ENCODE results near the gene ARNT2.

Gene ARNT2

GRCh38 chr15:80490431-80490990 lies 86.3 kb downstream of the ARNT2 start:
- H3K4me3 ChIP-seq (ENCODE audit: low read length) = no peak overlapping the region
- H3K36me3 ChIP-seq (ENCODE audit: control insufficient read depth, insufficient read depth, low read length) = no peaks in the 10 kb centered on the region
- no peaks in the 10 kb centered on the region for H3K9me3 ChIP-seq (ENCODE audit: control insufficient read depth, low read length)
- no peaks in the 10 kb centered on the region for H3K4me1 ChIP-seq (ENCODE audit: control insufficient read depth, insufficient read depth, low read length)
- H3K27me3 ChIP-seq (ENCODE audit: control insufficient read depth, insufficient read depth, low read length) = no peaks in the 10 kb centered on the region
- H3K9ac ChIP-seq (ENCODE audit: low read length) = no peak overlapping the region

GRCh38 chr15:80491163-80491847 lies 87.1 kb downstream of the ARNT2 start:
- no peak overlapping the region for H3K4me3 ChIP-seq (ENCODE audit: low read length)
- H3K36me3 ChIP-seq (ENCODE audit: control insufficient read depth, insufficient read depth, low read length) = no peaks in the 10 kb centered on the region
- H3K27me3 ChIP-seq (ENCODE audit: control insufficient read depth, insufficient read depth, low read length) = no peaks in the 10 kb centered on the region
- H3K9ac ChIP-seq (ENCODE audit: low read length) = no peak overlapping the region
- H3K4me1 ChIP-seq (ENCODE audit: control insufficient read depth, insufficient read depth, low read length) = no peaks in the 10 kb centered on the region
- H3K9me3 ChIP-seq (ENCODE audit: control insufficient read depth, low read length) = no peaks in the 10 kb centered on the region

- Histone ChIP-seq H3K27me3 (ENCODE audit: control insufficient read depth, insufficient read depth, low read length) (no peaks in the 10 kb centered on the region), H3K4me3 (ENCODE audit: low read length) (no peak overlapping the region), H3K9me3 (ENCODE audit: control insufficient read depth, low read length) (no peaks in the 10 kb centered on the region), H3K4me1 (ENCODE audit: control insufficient read depth, insufficient read depth, low read length) (no peaks in the 10 kb centered on the region), H3K36me3 (ENCODE audit: control insufficient read depth, insufficient read depth, low read length) (no peaks in the 10 kb centered on the region), H3K9ac (ENCODE audit: low read length) (no peak overlapping the region)
Observed at GRCh38 chr15:80492409-80492808, 88.2 kb downstream of the ARNT2 start.

- Histone ChIP-seq H3K36me3 (ENCODE audit: control insufficient read depth, insufficient read depth, low read length) (no peaks in the 10 kb centered on the region), H3K9ac (ENCODE audit: low read length) (no peak overlapping the region), H3K4me3 (ENCODE audit: low read length) (no peak overlapping the region), H3K9me3 (ENCODE audit: control insufficient read depth, low read length) (no peaks in the 10 kb centered on the region), H3K4me1 (ENCODE audit: control insufficient read depth, insufficient read depth, low read length) (no peaks in the 10 kb centered on the region), H3K27me3 (ENCODE audit: control insufficient read depth, insufficient read depth, low read length) (no peaks in the 10 kb centered on the region)
Observed at GRCh38 chr15:80492874-80493273, 88.7 kb downstream of the ARNT2 start.

- H3K36me3 ChIP-seq (ENCODE audit: control insufficient read depth, insufficient read depth, low read length) = no peaks in the 10 kb centered on the region
- H3K27me3 ChIP-seq (ENCODE audit: control insufficient read depth, insufficient read depth, low read length) = no peaks in the 10 kb centered on the region
- no peak overlapping the region for H3K4me3 ChIP-seq (ENCODE audit: low read length)
- no peak overlapping the region for H3K9ac ChIP-seq (ENCODE audit: low read length)
- H3K4me1 ChIP-seq (ENCODE audit: control insufficient read depth, insufficient read depth, low read length) = no peaks in the 10 kb centered on the region
- H3K9me3 ChIP-seq (ENCODE audit: control insufficient read depth, low read length) = no peaks in the 10 kb centered on the region
Observed at GRCh38 chr15:80494351-80494751, 90.2 kb downstream of the ARNT2 start.

GRCh38 chr15:80494756-80495155 lies 90.6 kb downstream of the ARNT2 start:
- Histone ChIP-seq H3K9me3 (ENCODE audit: control insufficient read depth, low read length) (no peaks in the 10 kb centered on the region), H3K27me3 (ENCODE audit: control insufficient read depth, insufficient read depth, low read length) (no peaks in the 10 kb centered on the region), H3K9ac (ENCODE audit: low read length) (no peak overlapping the region), H3K36me3 (ENCODE audit: control insufficient read depth, insufficient read depth, low read length) (no peaks in the 10 kb centered on the region), H3K4me1 (ENCODE audit: control insufficient read depth, insufficient read depth, low read length) (no peaks in the 10 kb centered on the region), H3K4me3 (ENCODE audit: low read length) (no peak overlapping the region)

- no peaks in the 10 kb centered on the region for H3K9me3 ChIP-seq (ENCODE audit: control insufficient read depth, low read length)
- H3K4me1 ChIP-seq (ENCODE audit: control insufficient read depth, insufficient read depth, low read length) = no peaks in the 10 kb centered on the region
- H3K9ac ChIP-seq (ENCODE audit: low read length) = no peak overlapping the region
- H3K36me3 ChIP-seq (ENCODE audit: control insufficient read depth, insufficient read depth, low read length) = no peaks in the 10 kb centered on the region
- H3K4me3 ChIP-seq (ENCODE audit: low read length) = no peak overlapping the region
- no peaks in the 10 kb centered on the region for H3K27me3 ChIP-seq (ENCODE audit: control insufficient read depth, insufficient read depth, low read length)
Observed at GRCh38 chr15:80495401-80495942, 91.3 kb downstream of the ARNT2 start.

- H3K36me3 ChIP-seq (ENCODE audit: control insufficient read depth, insufficient read depth, low read length) = no peaks in the 10 kb centered on the region
- H3K9ac ChIP-seq (ENCODE audit: low read length) = no peak overlapping the region
- H3K27me3 ChIP-seq (ENCODE audit: control insufficient read depth, insufficient read depth, low read length) = no peaks in the 10 kb centered on the region
- H3K9me3 ChIP-seq (ENCODE audit: control insufficient read depth, low read length) = no peaks in the 10 kb centered on the region
- no peak overlapping the region for H3K4me3 ChIP-seq (ENCODE audit: low read length)
- no peaks in the 10 kb centered on the region for H3K4me1 ChIP-seq (ENCODE audit: control insufficient read depth, insufficient read depth, low read length)
Observed at GRCh38 chr15:80496096-80496495, 91.9 kb downstream of the ARNT2 start.

- Histone ChIP-seq H3K4me1 (ENCODE audit: control insufficient read depth, insufficient read depth, low read length) (no peaks in the 10 kb centered on the region), H3K9ac (ENCODE audit: low read length) (no peak overlapping the region), H3K27me3 (ENCODE audit: control insufficient read depth, insufficient read depth, low read length) (no peaks in the 10 kb centered on the region), H3K4me3 (ENCODE audit: low read length) (no peak overlapping the region), H3K9me3 (ENCODE audit: control insufficient read depth, low read length) (no peaks in the 10 kb centered on the region), H3K36me3 (ENCODE audit: control insufficient read depth, insufficient read depth, low read length) (no peaks in the 10 kb centered on the region)
Observed at GRCh38 chr15:80497221-80497620, 93.0 kb downstream of the ARNT2 start.

- Histone ChIP-seq H3K9me3 (ENCODE audit: control insufficient read depth, low read length) (no peaks in the 10 kb centered on the region), H3K9ac (ENCODE audit: low read length) (no peak overlapping the region), H3K36me3 (ENCODE audit: control insufficient read depth, insufficient read depth, low read length) (no peaks in the 10 kb centered on the region), H3K27me3 (ENCODE audit: control insufficient read depth, insufficient read depth, low read length) (no peaks in the 10 kb centered on the region), H3K4me3 (ENCODE audit: low read length) (no peak overlapping the region), H3K4me1 (ENCODE audit: control insufficient read depth, insufficient read depth, low read length) (no peaks in the 10 kb centered on the region)
Observed at GRCh38 chr15:80498652-80499051, 94.5 kb downstream of the ARNT2 start.

- no peak overlapping the region for H3K9ac ChIP-seq (ENCODE audit: low read length)
- no peaks in the 10 kb centered on the region for H3K4me1 ChIP-seq (ENCODE audit: control insufficient read depth, insufficient read depth, low read length)
- no peaks in the 10 kb centered on the region for H3K36me3 ChIP-seq (ENCODE audit: control insufficient read depth, insufficient read depth, low read length)
- no peak overlapping the region for H3K4me3 ChIP-seq (ENCODE audit: low read length)
- no peaks in the 10 kb centered on the region for H3K9me3 ChIP-seq (ENCODE audit: control insufficient read depth, low read length)
- no peaks in the 10 kb centered on the region for H3K27me3 ChIP-seq (ENCODE audit: control insufficient read depth, insufficient read depth, low read length)
Observed at GRCh38 chr15:80500021-80500420, 95.8 kb downstream of the ARNT2 start.

- Histone ChIP-seq H3K9me3 (ENCODE audit: control insufficient read depth, low read length) (no peaks in the 10 kb centered on the region), H3K27me3 (ENCODE audit: control insufficient read depth, insufficient read depth, low read length) (no peaks in the 10 kb centered on the region), H3K4me1 (ENCODE audit: control insufficient read depth, insufficient read depth, low read length) (no peaks in the 10 kb centered on the region), H3K9ac (ENCODE audit: low read length) (no peak overlapping the region), H3K36me3 (ENCODE audit: control insufficient read depth, insufficient read depth, low read length) (no peaks in the 10 kb centered on the region), H3K4me3 (ENCODE audit: low read length) (no peak overlapping the region)
Observed at GRCh38 chr15:80501476-80501875, 97.3 kb downstream of the ARNT2 start.
